HG02623 (cell line): ENCODE measurements around the gene MRPS34.

Experiments
- ATAC-seq: cut with Tn5 transposase; IDR thresholded peaks from one replicate; pipeline ENCODE4 v1.9.1; 2021; ENCODE audit warnings: moderate library complexity; ENCODE audit not compliant: unreplicated experiment

MRPS34 gene

DNA sequence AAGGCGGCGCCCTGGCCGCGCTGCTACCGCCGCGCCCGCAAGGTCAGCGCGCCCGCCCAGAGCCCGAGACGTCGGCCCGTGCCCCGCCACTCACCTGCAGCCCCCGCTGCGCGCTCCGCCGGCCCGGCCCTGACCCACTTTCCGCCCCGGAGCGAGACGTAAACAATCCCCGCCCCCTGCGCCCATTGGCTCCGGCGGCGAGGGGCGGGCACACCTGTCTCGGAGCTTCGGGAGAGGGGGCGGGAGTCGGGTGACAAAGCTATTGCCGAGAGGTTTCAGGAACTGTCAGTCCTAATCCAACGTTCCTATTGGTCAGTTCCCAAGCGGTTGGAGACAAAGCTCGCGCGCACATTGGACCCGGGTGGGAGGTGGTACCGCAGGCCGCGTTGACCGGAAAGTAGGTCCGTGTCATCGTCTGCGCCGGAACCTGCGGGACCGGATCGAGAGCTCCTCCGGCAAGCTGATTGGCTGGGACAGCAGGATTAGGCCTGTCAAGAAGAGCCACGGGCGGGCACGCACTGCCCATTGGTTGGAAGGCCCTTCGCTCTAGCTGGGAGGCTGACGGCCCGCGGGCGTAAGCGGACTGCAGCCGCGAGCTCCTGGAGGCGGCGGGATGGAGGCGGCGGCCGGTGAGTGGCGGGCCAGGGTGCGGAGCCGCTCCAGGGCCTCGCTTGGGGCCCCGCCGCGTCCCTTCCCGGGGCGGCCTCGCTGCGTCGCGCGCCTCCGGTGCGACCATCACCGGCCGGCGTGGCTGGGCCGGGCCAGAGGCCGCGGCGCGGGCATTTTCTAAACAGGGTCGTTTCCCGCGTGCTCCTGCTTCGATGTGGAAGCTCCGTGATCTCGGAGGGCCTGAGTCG lies 9.7 kb upstream of the MRPS34 start, which contains the start of the genes NUBP2 and SPSB3:
NUBP2 (plus strand) TSS at position 553 of the 857 bp plus-strand sequence; CDS start at position 614, 61 bp downstream.
SPSB3 (minus strand) TSS at position 164 of the 857 bp plus-strand sequence. CDS start 1,088 bp downstream, outside the sequence.
- peak; percentile 78 for ATAC-seq

DNA sequence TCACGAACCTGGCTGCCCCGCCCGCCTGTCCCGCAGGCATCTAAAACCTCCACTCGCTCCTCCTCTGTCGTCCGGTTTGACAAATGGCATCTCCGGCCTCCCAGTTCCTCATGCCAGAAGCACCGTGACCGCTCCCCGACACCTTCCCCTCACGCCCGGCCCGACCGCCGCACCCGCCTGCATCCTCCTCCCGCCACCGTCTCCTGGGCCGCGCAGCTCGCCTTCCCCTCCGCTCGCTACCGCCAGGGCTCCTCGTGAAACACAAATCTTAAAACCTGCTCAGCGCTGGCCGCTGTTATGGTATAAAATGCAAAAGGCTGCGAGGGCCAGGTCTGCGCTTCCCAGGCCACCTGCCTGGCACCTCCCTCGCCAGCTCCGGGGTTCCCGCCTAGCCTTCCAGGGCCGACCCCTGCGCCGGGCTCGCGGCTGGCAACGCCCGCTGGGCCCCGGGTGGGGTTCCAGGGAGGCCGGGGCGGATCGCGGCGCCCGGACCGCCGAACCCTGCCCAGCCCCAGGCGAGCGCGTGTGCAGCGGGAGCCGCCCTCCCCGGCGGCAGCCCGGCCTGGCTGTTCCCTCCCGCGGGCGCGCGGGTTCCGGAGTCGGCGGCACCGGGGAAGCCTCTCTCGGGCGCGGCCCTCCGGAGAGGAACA lies 8.9 kb upstream of the MRPS34 start:
- peak; percentile 0 for ATAC-seq

DNA sequence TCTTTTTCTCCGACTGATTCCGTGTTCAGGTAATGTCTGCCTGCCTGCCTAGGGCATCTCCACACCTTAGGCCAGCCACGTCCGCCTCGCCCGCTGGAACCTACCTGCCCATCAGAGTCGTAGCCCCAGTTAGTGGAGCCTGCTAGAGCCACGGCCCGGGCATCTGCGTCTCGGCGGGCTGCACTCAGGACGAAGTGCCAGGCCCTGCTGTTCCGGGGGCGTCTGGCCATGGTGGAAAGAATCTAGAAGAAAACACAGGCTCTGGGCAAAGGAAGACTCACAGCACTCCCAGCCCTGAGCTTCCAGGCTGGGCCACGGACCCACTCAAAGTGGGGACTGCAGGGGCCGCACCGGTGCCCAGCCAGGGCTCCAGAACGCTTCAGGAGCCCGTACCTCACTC lies 8.3 kb upstream of the MRPS34 start:
- no peak for ATAC-seq

DNA sequence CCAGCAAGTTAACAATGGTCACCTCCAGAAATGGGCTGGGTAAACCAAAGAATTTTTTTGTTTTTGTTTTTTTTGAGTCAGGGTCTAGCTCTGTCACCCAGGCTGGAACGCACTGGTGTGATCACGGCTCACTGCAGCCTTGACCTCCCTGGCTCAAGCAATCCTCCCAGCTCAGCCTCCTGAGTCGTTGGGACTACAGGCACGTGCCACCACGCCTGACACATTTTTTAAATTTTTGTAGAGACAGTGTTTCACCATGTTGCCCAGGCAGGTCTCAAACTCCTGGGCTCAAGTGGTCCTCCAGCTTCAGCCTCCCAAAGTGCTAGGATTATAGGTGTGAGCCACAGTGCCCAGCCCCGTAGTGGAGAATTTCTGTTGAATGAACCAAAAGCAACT lies 7.7 kb upstream of the MRPS34 start:
- ATAC-seq: no peak

DNA sequence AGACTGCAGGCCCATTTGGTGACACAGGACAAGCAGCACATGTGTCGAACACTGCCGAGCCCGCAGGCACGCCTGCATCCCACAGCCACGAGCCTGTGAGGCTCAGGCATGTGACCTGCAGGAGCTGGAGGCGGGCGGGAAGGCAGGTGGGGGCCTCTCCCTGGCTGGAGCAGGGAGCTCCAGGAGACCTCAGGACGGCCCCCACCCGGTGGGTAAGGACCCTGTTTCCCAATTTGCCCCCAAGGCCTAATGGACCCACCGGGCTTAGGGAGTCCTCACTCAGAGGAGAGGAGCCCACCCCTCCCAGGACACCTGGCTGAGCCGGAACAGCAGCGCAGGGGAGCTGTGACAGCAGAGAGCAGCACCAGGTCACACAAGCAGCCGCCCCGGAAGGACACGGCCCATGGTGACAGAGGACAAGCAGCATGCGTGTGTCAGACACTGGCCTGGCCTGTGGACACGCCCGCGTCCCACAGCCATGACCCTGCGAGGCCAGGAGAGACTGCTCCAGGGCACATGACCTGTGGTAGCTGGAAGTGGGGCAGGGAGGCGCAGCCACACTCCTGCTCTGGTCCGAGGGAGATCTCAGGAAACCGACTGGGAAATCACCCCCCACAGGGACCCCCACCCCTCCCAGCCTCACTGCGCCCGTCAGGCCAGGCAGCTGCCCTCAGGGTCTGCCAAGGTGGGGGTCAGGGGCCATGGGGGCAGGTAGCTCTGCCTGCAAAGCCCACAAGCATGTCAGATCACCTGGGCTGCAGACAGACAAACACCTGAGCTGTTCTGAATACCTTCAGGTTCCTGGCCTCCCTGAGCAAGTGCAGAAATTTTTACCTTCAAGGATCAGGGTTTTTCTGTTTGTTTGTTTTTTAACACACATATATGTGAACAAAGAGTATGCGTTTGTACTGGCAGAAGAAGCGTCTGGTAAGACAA lies 7.1 kb upstream of the MRPS34 start:
- ATAC-seq: no peak

- no peak for ATAC-seq
Measured at GRCh38 chr16:1779234-1779701, 6.3 kb upstream of the MRPS34 start.

DNA sequence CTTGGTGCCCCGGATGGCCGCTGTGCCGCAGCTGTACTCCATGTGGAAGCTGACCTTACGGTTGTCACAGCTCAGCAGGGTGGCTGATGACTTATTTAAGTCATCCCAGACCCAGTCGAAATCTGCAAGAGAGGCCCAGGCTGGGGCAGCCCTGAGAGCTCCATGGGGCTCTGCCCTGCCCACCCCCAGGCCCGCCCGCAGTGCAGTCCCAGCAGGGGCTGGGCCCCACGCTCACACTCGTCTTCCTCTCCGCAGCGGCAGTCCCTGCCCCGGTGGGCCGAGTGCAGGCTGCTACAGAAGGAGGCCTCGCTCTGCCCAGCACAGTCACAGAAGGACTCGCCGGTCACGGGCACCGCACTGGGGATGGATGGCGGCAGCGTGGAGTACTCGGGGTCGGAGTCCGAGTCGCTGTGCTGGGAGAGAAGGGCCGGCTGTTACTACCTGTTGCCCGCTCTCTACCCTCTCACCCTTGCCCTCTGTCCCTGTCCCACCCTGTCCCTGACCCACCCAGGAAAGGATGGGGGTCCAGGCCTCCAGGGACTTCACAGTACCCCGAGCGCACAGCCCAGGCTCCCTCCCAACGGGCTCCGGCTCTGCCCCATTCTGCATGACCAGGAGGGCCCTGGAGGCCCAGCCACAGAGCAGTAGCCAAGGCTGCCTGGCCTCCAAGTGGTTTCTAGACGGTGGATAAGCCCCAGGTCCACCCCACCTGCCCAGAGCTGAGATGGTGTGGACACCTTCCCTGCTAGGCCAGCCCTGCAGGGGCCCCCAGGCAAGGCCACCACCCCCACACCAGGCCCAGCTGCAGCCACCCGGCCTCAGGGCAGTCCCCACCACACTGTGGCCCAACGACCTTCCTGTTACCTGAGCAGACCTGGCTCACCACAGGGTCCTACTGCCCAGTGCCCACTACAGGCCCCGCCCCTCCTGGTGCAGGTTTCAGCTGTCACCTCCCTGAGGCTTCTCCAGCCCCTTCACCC lies 5.6 kb upstream of the MRPS34 start:
- ATAC-seq: no peak

DNA sequence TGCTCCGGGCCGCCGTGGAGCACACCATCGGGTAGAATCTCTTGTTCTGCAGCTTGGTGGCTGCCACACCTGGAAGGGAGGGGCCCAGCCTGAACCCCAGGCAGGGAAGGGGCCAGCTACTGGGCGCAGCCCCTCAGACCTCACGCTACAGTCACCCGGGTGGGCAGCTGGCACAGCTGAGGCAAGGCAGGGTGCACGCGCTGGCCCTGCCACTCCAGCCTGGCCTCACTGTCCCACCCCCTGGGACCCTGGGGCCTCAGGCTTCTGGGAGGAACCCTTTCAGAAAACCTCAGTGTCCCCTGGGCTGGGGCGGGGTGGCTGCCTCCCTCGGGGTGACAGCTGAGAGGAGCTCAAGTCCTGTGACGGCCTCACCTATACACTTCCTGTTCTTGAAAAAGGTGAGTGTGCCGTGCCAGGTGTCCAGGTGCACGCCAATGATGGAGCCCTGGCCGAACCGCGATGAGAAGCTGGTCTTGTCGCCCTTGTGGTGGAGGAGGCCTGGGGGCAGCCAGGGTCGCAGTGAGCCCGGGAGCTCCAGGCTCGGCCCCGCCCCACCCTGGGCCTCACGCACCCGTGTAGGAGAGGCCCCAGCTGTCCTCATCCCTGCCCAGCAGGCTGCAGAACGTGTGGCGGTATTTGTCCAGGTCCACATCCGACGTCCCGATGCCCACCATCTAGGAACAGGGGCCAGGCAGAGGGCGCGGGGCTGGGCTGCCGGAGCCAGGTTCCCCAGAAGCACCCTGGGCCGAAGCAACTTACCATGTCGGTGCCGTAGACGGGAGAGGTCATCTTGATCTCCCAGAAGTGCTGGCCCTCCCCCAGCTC lies 4.7 kb upstream of the MRPS34 start:
- ATAC-seq: no peak

DNA sequence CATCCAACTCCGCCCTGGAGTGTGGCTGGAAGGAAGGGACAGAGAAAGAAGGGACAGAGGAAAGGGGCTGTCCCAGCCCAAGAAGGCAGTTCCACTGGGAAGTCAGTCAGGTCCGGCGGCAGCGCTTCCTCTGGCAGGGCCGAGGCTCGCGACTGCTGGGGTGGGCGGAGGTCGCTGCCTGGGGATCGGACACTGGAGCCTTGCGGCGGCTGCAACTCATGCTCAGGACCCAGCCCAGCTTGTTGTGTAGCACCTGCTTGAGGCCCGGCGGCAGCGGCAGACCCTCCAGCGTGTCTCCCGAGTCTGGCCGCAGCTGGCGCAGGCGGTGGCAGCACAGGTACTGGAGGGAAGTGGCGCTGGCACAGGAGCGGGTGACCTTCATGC lies 4.0 kb upstream of the MRPS34 start:
- ATAC-seq: no peak

DNA sequence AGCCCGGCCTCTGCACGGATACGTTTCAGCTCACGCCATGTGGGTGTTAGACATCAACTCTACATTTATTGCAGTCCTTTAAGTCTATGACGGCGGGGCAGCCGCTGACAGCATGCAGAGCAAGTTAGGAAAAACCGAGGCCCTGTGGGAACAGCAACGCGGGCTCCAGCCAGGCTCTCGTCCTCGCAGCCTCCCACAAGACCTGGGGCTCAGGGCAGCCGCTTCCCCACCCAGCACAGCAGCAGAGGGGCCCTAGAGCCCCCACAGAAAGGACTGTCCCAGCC lies 3.7 kb upstream of the MRPS34 start:
- no peak for ATAC-seq

DNA sequence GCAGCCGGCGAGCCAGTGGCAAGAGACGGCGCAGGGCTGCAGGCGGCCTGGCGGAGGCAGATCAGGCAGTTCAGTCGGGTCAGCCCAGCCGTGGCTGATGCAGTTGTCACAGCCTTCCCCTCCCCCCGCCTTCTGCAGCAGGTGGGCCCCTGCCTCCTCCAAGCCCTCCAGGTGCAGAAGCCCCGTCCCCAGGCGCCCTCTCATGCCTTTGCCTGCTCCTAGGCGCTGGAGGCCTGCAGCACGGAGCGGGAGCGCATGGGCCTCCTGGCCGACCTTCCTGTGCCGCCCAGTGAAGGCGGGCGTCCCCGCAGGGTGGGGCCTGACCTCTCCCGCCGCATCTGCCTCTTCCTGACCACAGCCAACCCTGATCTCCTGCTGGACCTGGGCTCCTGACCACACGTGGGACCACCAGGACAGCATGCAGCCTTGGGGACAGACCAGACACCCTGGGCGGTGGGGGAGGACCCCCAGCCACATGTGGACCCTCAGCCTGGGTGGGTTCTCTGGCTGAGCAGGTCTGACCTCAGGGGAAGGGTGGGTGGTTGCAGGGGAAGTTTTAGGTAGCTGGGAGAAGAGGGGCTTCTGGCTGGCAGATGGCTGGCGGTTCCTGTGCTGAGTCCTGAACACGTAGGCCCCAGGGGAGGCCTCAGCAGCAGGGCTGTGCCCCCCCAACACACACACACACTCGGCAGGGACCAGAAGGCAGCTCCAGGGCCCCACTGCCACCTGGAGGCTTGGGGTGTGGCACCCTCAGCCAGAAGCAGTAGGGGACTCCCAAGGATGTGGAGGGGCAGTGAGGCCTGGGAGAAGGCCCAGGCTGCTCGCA lies 3.1 kb upstream of the MRPS34 start:
- ATAC-seq: no peak

- ATAC-seq: no peak
Measured at GRCh38 chr16:1775006-1775845, 2.3 kb upstream of the MRPS34 start.

- no peak for ATAC-seq
Measured at GRCh38 chr16:1774448-1774780, 1.5 kb upstream of the MRPS34 start.

DNA sequence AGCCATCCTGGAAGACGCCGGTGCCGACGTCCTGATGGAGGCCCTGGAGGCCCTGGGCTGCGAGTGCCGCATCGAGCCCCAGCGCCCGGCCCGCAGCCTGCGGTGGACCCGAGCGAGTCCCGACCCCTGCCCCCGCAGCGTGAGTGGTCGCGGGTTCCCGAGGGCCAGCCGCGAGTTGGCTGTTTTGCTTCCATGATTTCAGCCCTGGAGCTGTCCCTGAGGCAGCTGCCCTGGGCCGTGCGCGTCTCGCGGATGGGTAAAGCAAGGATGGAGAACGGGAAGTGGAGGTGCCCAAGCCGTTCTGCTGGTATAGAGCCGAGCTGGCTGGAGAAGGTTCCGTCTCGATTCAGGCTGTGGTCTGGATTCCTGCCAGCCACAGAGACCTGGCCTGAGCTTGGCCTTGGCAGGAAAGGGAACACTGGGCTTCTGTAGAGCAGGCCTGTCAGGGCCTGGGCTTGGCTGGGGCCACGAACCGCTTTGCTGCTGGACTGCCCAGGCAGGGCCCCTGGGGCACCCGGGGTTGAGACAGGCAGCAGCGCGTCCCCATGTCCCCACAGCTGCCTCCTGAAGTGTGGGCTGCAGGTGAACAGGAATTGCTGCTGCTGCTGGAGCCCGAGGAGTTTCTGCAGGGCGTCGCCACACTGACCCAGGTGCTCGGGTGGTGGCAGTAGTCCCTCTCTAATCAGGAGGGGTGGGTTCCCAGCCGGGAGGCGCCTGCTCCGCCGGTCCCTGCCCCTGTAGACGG lies 941 bp upstream of the MRPS34 start:
- no peak for ATAC-seq

DNA sequence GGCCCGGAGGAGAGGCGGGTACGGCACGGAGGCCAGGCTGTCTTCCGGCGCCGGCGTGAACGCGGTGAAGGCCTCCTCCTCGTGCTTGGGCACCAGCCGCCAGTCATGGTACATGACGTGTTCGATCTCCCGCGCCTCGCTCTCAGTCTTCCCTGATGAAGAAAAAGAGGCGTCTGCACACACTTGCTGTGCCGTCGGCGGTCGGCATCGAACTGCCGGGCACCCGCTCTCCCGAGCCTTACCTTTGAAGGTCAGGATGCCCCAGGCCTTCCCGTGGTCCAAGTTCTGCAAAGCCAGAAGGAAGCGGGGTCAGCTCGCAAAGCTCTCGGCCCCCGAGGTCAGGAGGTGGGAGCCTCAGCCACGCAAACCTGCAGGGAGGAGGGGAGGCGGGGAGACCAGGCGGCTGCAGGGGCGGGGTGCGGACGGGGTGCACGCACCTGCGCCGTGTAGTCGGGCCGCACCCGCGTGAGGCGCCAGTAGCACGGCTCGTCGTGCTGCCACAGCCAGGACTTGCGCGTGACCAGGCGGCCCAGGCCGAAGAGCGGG lies 499 bp downstream of the MRPS34 start, which contains the start of gene EME2:
EME2 (plus strand) TSS at position 449 of the 546 bp plus-strand sequence. CDS start 418 bp downstream, outside the sequence.
- peak; percentile 12 for ATAC-seq

- ATAC-seq: no peak
Measured at GRCh38 chr16:1771864-1772361, 1.0 kb downstream of the MRPS34 start.
